GM19351 (cell line): ENCODE data around the gene INTS12.
"Not testable (repeated sequence)": the region's sequence is repeated elsewhere in the genome, so short reads cannot be mapped to it uniquely, and the experiment has no call there.

ENCODE experiments used
- ATAC-seq: cut with Tn5 transposase; IDR thresholded peaks from one replicate; pipeline ENCODE4 v1.9.1; 2021; ENCODE audit warnings: mild to moderate bottlenecking, moderate library complexity; ENCODE audit not compliant: unreplicated experiment

INTS12 gene, protein sequence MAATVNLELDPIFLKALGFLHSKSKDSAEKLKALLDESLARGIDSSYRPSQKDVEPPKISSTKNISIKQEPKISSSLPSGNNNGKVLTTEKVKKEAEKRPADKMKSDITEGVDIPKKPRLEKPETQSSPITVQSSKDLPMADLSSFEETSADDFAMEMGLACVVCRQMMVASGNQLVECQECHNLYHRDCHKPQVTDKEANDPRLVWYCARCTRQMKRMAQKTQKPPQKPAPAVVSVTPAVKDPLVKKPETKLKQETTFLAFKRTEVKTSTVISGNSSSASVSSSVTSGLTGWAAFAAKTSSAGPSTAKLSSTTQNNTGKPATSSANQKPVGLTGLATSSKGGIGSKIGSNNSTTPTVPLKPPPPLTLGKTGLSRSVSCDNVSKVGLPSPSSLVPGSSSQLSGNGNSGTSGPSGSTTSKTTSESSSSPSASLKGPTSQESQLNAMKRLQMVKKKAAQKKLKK

DNA sequence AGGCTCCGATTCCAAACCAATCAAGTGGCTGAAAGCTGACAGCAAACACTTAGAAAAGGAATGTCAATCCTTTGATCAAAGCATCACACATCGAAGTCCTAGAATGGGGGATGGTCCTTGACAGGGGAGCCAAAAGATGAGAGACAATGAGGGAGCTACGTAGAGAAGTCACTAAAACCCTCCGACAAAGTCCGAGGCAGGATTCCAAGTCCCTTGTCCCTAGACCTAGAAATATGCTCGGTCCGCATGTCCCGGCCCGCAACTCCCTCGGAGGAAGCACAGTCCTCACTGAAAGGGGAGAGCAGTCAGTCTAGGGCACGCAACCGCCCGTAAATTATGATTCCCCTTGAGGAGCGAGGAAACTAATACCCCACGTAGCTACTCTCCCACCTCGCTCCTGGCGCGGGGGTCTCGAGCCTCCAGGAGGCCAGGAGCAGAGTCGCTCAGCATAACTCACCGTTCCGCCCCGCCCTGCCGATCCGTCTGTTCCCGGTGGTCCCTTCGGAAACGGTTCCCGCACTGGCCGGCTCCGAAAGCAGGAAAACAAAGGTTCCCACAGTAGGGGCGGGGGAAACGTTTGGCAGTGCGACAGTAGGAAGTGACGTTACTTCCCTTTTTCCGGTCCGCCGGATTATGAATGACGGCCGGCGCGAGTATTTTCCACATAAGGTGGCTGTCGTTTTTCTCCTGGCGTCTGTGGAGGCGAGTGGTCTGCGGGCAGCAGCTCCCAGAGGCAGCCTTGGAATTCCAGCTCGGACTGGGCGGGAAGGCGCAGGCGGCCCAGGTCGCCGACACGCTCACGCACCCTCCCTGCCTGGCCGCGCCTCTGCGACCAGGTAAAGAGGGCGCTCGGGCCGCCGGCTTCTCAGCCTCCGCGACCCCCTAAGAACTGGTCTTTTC is at the start of gene INTS12, which contains the start of gene GSTCD:
INTS12 (minus strand) TSS at position 509 of the 900 bp plus-strand sequence. CDS start 8,684 bp downstream, outside the sequence.
GSTCD (plus strand) TSS at position 604 of the 900 bp plus-strand sequence. CDS start 8,830 bp downstream, outside the sequence.
- ATAC-seq = peak; percentile 78

DNA sequence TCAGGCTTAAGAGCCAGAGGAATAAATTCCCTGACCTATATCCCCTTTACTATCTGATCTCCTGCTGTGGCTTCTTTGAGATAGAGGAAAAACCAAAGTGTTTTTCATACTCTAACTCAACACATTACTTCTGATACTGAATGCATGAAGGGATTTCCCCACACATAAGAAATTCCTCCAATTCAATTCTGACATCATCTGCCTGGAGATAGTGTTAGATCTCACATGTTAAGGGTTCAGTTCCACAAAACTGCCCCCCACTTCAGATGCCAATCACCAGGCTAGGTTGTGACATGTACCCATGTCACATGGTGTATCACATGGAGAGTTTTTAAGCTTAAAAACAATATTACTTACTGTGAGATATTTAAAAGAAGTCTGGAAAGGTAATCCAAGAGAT is 46.9 kb upstream of the INTS12 start:
- no peak for ATAC-seq

DNA sequence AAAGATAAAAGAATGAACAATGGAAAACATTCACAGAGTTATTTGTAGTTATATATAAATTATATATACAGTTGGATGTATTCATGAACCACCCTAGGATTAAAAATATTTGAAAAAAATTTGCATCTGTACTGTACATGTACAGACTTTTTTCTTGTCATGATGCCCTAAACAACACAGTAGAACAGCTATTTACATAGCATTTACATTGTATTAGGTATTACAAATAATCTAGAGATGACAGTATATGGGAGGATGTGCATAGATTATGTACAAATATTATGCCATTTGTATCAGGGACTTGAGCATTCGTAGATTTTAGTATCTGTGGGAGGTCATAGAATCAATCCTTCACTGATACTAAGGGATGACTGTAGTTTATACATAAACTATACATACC is 44.9 kb upstream of the INTS12 start:
- no peak for ATAC-seq

DNA sequence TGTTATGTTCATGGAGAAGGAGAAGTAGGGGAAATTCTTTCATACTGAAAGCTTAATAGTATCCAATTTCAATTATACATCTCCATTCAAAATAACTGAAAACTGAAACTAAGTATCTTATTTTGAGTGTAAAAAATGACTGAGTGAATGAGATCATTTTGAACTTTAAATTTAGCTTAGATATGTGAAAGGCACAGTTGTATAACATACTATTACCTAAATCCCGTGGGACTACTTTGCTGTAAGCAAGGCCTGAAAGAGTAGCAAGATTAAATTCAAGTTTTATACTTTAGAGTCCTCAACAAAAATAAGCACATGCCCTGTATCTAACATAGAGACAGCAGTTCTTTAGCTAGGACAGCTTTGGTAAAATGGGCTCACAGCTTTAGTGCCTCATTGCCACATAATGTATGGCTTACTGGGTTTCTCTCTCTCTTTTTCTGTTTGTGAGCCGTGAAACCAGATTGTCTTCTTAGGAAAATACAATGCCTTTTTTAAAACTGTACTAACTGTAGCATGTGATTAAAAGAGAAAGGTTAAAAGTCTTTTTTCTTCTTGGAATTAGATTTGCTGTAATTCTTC is 43.3 kb upstream of the INTS12 start:
- no peak for ATAC-seq

DNA sequence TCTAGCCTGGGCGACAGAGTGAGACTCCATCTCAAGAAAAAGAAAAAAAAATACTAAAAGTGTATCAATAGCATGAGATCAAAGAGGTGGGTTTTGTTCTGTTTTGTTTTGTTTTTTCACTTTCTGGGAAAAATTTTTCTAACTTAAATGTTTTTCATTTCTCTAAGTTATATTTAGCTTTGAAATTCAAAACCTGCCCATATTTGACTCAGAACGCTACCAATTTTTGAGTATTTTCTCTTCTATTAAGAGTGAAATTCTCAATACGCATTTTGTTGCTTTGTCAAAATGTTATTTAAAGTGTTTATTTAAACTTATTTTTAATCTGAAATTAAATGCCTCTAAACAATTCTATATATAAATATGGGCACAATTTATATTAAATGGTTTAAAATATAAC is 39.7 kb upstream of the INTS12 start:
- ATAC-seq = no peak

DNA sequence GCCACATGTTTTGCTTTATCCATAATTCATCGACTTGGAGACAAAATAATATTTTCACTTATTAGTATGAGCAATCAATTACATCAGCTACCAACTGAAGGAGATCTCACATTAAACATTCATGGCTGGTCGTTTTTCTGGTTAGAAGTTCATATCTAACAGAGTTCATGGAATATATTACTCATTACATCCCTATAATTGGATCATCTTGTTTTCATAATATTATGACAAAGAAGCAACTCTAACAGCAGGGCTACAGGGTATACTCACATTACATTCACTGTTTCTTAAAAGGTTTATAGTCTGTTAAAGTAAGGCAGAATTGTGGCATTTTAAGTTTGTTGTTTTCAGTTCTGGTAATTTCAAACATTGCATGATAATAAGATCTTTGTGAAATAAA is 33.1 kb upstream of the INTS12 start:
- ATAC-seq = no peak

DNA sequence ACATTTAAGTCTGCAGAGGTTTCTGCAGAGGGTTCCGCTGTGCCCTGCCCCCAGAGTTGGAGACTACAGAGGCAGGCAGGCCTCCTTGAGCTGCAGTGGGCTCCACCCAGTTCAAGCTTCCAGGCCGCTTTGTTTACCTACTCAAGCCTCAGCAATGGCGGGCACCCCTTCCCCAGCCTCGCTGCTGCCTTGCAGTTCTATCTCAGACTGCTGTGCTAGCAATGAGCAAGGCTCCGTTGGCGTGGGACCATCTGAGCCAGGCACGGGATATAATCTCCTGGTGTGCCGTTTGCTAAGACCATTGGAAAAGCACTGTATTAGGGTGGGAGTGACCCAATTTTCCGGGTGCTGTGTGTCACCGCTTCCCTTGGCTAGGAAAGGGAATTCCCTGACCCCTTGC is 26.7 kb upstream of the INTS12 start:
- ATAC-seq = not testable (repeated sequence)

DNA sequence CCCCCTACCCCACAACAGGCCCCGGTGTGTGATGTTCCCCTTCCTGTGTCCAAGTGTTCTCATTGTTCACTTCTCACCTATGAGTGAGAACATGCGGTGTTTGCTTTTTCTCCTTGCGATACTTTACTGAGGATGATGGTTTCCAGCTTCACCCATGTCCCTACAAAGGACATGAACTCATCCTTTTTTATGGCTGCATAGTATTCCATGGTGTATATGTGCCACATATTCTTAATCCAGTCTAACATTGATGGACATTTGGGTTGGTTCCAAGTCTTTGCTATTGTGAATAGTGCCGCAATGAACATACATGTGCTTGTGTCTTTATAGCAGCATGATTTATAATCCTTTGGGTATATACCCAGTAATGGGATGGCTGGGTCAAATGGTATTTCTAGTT is 21.4 kb upstream of the INTS12 start:
- ATAC-seq = not testable (repeated sequence)

DNA sequence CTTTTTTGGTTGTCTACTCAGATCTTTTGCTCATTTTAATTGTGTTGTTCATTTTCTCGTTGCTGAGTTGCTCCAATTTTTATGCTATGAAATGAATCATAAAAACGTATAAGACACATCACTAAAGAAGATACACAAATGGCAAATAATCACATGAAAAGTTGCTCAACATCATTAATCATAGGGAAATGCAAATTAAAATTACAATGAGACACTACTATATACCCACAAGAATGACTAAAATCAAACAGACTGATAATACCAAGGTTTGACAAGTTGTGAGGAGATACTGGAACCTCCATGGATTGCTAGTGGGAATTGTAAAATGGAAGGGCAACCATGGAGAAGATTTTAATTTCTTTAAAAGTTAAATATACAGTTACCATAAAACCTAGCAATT is 17.1 kb upstream of the INTS12 start:
- no peak for ATAC-seq

DNA sequence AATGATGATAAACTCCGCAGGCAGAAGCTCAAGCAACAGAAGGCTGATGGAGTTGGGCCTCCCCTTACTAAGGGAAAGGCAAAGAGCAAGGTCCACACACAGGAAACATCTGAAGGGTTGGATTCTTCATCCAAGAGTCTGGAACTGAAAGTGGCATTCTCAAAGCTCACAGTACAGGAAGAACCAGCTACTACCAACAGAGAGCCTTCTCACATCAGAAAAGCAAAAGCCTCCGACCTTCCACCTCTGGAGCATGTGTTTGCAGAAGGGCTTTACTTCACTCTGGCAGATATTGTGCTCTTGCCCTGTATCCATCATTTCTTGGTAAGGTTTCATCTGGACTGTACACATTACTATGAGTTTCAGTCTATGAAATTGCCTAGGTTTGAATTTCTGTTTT is 10.7 kb upstream of the INTS12 start:
- ATAC-seq = no peak

DNA sequence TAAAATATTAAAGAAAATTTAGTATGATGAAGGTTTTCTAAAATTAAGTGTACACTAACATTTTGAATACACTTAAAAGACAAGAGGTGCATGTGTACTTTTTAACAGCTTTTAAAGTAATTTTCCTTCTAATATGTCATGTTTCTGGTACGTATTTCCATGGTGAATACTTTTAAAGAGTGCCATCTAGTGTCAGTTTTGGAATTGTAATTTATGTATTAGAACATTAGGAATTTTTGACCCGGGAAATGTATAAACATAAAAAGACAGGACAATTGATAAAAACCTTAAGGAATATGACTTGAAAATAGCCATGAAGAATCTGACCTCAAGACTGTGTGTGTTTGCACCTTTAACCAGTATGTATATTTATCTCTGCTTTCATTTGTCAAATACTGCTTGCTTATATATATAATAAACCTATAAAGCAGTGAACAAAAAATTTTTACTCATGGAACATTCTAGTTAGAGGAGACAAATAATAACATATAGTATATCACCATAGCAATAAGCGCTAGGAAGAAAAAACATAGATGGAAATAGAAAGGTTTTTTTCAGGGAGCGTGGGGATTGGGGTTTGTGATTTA is 7.3 kb upstream of the INTS12 start:
- ATAC-seq = no peak

DNA sequence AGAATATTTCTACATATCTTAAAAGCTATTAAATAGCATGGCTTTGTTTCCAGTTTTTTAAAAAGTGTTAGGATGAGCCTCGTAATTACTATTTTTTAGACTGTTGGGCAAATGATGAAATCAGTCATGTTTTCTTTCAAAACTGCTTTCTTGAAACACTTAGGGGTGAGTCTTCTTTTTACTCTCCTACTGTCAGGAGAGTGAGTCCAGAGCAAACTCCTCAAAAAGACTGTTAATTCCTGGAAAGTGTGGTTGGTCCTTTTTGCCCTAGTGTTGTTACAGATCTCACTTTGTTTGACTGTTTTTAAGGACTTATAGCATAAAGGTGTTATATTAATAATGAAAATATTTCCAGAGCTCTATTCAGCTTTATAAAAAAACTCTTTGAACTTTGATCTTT is 6.4 kb upstream of the INTS12 start:
- no peak for ATAC-seq

DNA sequence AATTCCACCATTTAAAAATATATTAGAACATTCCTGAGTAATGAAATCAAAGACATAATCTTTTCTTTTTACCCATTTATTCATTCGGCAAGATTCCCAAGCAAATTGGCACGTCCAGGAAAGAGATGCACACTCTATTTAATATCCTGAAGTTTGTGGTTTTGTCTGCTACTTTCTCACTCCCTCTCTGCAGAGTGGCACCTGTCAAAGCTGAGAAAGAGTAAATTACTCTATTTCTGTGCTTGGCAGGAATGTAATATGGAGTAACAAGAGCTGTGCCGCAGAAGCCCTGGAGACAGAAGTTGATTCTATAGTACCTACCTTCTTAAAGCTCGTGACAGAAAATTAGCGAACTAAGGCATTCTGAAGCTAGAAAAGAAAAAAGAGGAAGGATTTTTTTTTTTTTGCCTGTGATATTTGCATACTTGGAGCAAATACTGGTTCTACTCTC is 5.6 kb upstream of the INTS12 start:
- peak; percentile 62 for ATAC-seq

DNA sequence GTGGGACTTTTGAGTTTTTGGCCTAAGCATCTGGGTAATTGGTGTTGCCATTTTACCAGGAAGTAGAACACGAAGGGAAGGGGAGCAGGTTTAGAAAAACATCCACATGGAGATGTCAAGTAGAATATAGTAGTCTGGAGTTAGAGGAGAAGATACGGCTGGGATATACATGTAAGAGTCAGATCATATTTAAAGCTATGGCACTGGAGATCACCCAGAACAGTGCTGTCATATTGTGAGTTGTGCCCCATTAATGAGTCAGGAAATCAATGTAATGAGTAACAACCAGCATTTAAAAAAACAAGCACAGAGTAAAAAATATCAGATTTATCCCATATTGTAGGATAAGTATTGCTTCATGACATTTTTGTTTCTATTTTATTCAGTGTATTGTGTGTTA is 4.3 kb upstream of the INTS12 start:
- no peak for ATAC-seq

DNA sequence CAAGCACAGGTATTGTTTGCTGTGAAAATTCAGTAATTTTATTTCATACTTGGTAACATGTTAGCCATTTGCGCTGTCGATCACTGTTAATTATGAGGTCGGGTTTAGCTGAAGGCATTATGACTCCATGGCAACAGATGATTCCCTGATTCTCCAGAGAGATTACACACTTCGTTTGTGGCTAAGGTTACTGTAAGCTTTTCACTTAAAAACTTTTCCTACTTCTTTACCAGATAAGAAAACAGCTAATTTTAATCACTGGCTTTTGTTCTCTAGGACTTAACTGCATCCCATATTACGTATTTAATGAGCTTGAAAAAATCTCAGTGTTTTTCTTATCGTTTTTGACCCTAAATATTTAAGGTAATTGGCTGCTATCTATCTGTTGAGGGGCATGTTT is 2.2 kb upstream of the INTS12 start:
- no peak for ATAC-seq

DNA sequence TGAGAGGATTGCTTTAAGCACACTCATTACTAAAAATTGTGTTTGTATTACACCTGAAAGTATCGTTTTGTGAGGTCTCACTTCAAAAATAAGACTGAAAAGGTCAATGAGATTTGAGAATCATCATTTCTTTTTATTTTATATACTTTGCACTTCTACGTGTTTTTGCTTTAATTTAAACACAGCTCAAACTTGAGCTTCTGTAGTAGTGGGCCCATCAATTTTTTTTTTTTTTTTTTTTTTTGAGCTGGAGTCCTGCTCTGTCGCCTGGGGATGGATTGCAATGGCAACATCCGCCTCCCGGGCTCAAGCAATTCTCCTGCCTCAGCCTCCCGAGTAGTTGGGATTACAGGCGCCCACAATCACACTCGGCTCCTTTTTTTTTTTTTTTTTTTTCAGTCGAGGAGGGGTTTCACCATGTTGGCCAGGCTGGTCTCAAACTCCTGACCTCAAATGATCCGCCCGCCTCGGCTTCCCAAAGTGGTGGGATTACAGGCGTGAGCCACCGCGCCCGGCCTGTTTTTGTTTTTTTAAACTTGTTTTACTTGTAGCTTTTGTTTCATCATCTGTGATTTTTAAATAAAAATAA is 1.6 kb upstream of the INTS12 start:
- ATAC-seq = no peak

DNA sequence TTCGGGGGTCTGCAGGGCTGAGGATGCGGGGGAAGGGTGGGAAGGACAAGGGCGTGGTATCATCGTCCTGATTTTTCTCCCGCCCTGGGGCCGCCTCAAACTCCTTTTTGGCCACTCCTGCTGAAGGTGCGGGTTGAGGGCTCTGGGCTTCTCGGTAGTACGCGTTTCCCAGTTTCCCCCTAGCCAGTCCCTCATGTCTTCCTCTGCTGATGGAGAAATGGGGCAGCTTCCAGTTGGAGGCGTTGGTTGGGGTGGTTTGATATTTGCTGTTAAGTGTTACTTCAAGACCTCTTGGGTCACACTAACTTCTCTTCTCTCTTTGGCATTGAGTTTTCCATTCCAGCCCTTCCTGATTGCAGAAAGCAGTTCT is 577 bp upstream of the INTS12 start:
- ATAC-seq = peak; percentile 27

DNA sequence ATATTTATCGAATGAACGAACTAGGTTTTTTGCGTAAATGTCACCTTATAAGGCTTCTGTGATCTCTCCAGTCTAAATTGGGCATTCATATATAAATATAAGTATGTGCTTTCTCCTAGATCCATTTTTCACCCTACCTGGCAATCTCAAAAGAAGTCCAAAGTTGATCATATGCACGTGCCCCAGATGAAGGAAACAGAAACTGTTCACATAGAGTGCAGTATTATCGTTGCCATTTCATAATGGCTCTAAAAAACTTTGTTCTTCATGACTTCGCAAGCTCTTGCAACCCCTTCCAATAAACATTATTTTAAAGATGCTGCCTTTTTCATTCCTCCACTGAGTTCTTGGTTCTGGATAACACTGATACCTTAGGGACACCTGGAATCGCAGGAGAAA is 708 bp downstream of the INTS12 start:
- no peak for ATAC-seq

DNA sequence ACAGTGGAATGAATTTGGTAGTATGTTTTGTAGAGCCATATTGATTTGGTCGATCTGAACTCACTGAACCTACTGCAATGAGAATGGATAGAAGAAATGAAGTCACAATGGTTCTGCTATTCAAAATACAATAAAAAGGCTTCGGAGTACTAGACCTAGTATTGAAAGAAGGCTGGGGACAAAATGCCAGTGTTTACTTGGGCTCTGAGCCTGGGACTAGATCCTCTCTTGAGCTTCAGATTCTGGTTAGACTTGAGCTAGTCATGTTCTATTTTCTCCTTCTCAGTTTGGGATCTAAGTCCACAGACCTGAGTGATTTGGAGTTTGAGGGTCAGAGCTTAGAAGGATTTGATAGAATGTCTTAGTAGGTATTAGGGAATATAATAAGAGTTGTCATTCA is 9.9 kb downstream of the INTS12 start:
- ATAC-seq = no peak

DNA sequence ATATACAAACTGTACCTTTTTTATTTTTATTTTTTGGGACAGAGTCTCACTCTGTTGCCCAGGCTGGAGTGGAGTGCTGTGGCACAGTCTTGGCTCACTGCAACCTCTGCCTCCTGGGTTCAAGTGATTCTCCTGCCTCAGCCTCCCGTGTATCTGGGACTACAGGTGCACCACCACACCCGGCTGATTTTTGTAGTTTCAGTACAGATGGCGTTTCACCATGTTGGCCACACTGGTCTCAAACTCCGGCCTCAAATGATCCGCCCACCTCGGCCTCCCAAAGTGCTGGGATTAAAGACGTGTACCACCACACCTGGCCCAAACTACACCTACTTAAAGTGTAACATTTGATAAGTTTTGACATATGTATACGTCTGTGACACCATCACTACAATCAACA is 12.7 kb downstream of the INTS12 start:
- not testable (repeated sequence) for ATAC-seq

DNA sequence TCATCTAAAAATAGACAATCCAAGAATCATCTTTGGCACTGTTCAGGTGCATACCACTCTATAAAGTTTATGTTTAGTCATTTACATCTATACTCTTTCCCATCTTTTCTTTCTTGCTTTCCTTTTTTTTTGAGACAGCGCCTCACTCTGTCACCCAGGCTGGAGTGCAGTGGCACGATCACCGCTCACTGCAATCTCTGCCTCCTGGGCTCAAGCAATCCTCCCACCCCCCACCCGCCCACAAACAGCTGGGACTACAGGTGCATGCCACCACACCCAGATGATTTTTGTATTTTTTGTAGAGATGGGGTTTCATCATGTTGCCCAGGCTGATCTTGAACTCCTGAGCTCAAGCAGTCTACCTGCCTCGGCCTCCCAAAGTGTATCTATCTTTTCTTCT is 13.7 kb downstream of the INTS12 start:
- not testable (repeated sequence) for ATAC-seq
